GM12801 (cell line): ENCODE measurements around the gene RIN3.

ENCODE experiments used
- TF ChIP-seq, protein P1 (sequence below): IDR thresholded peaks from one replicate; pipeline ENCODE4 v1.5.1; 2011; ENCODE audit warnings: control low read depth; ENCODE audit not compliant: insufficient read length; ENCODE audit errors: extremely low read depth

Gene RIN3

DNA sequence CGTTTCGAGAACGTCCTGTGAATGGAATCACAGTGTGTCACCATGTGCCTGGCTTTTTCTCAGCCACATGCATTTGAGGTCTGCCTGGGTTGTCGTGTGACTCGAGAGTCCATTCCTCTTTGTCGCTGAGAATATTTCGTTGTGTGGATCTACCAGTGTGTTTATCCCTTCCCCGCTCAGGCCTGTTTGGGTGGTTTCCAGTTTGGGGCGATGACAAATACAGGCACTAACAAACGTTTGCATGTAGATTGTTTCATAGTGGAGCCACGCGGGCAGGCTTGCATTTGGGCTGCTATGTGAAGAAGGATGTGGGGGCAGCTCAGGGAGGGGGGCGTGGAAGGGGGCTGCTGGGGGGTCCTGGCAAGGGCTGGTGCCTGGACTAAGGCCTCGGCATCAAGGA is 14.1 kb downstream of the RIN3 start:
- TF ChIP-seq, protein P1, sequence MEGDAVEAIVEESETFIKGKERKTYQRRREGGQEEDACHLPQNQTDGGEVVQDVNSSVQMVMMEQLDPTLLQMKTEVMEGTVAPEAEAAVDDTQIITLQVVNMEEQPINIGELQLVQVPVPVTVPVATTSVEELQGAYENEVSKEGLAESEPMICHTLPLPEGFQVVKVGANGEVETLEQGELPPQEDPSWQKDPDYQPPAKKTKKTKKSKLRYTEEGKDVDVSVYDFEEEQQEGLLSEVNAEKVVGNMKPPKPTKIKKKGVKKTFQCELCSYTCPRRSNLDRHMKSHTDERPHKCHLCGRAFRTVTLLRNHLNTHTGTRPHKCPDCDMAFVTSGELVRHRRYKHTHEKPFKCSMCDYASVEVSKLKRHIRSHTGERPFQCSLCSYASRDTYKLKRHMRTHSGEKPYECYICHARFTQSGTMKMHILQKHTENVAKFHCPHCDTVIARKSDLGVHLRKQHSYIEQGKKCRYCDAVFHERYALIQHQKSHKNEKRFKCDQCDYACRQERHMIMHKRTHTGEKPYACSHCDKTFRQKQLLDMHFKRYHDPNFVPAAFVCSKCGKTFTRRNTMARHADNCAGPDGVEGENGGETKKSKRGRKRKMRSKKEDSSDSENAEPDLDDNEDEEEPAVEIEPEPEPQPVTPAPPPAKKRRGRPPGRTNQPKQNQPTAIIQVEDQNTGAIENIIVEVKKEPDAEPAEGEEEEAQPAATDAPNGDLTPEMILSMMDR, result no peak

DNA sequence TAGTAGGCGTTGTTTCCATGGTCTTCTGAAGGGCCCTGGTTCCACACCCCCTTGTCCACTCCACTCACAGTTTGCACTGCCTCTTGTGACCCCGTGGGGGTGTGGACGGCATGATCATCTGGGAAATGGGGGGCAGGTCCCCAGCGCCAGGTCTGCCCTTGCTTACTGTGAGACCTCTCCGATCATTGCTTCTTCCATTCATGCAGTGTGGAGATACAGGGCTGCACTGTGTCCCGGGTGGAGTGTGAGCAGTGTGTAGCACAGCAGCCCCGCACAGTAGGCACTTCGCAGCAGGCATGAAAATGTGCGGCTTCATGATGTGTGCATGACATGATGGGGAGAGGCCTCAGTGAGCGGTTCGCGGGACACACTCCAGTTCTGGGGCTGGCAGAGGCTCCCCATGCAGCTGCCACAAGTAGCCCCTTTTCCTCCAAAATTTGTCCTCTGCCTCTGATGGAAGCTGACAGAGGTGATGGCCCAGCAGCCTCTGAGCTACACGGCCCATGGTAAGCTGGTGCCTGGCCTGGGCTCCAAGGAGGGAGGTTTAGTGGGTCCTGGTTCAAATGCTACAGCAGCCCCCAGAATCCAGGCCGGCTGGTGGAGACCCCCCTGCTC is 15.0 kb downstream of the RIN3 start:
- TF ChIP-seq, protein P1, result no peak

DNA sequence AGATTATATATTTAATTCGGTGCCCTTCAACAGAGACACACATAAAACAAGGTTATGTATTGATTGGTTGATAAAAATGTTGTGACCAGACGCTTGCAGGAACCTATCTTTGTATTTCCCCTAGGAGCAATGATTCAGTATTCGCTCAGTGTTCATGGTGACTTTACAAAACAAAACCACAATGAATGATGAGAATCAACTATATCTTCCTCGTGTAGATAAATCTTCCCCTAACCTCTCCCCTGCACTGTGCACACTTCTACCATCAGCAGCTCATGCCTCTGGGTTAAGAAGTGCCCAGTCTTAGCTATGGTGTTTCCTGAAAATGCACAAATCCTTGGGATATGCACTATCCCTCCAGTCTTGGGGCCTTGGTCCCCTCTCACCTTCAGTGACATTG is 16.3 kb downstream of the RIN3 start:
- TF ChIP-seq, protein P1, result no peak

DNA sequence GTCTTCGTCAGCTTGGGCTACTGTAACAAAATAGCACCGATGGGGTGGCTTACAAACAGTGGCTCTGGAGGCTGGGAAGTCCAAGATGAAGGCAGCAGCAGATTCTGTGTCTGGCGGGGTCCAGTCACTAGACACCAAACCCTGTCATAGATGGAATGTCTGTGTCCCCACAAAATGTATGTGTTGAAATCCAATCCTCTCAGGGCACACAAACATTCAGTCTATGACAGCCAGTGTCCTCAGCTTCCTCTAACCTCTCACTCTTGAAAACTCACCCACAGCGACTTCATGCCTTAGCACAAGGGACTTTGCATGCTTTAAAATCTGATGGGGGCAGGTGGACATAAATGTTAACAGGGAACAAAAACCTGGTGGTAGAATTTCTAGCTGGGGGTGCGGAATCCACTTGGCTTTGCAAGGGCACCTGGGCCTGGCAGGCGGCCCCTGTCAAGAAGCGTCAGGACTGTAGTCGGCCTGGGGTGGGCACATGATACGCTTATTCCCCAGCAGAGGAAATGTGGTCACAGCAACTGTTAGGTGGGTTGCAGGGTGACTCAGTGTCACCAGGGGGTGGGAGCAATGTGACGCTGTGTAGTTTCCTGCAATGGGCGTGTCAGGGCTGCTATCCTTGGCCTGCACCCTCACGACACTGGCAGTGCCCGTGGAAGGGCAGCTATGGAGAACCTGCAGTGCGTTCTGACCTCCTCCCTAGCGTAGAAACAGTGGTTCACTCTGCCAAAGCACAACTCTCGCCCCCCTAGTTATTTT is 17.7 kb downstream of the RIN3 start:
- TF ChIP-seq, protein P1, result no peak

DNA sequence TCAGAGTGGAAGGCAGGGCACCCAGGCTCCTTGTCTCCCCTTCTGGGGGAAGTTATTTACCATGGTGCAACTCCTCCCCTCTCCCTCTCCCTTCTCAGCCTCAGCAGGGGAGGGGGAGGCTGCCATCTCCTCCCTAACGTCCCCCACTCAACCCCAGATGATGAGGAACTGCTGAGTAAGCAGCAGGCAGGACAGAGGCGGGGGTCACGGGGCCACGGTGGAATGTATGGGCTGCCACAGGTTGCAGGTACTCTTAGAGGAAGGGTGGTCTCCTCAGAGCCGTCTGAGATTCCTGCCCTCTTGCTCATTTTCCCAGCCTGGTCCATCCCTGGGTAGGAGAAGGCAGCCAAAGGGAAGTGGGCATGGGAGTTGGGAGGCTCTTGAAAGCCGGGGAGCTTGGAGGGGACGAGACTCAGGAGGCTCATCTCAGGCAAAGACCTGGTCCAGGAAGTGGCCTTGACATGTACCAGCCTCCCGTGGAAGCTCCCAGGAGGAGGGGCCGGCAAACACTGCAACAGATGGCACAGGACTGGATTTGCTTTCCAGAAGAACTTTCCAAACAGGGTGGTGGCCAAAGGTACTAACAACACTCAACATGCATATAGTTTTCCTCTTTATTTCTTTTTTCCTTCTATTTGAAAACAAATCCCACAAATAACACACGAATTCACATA is 19.0 kb downstream of the RIN3 start:
- TF ChIP-seq, protein P1, result no peak

DNA sequence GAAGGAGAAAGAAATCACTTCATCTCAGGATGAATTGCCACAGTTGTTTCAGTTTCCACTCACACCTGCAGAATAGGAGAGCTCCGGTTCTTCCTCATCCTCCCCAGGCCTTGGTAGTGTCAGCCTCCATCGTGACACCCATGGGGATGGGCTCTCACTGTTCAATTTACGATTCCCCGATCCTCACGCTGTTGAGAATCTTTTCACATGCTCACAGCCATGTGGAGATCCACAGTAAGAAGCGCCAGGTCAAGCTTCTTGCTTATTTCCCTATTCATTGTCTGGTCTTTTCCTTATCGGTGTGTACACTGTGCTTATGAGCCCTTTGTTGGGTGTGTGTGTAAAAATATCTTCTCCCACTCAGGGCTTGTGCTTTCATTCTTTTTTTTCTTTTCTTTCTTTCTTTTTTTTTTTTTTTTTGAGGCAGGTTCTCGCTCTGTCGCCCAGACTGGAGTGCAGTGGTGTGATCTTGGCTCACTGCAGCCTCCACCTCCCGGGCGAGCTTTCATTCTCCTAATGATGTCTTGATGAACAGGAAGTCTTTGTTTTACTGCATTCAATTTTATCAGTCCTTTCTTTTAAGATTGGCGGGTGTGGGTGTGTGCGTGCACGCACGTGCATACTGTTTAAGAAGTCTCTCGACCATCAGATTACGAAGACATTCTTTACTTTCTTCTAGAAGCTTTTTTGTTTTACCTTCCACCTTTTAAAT is 21.5 kb downstream of the RIN3 start:
- TF ChIP-seq, protein P1, result no peak

DNA sequence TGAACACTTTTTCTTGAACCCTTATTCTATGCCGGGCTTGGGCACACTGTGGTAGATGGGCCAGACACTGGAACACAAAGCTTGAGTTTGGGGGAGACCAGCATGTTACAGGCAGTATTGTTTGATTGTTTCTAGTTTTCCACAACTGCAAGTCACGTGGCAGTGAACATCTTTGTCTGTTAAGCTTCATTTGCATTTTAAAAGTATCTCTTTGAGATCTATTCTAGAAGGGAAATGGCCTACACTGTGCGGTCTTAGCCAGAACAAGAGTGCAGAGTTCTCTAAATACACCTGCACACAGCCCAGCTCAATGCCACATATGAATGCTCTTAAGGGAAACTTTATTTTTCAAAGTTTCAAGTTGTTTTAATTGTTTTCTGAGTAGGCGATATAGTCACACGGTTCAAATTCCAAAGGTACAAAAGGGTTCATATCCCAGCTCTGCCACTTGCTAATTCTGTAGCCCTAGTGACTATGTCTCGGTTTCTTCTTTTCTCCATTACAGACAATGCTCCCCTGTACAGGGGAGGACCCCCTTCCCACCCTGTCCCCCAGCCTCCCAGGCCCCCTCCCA is 24.9 kb downstream of the RIN3 start:
- TF ChIP-seq, protein P1, result no peak
